Gastroesophageal sphincter (tissue), 3 donors: ENCODE measurements around the gene ABTB2.

Source experiments
- EP300 ChIP-seq: sonication (generic); formaldehyde crosslinking; IDR thresholded peaks from one replicate; pipeline ENCODE4 v1.6.1; 2017; ENCODE audit warnings: antibody characterized with exemption, mild to moderate bottlenecking
- POLR2A ChIP-seq, 2 donors: fragments of 450-650 bp; IDR thresholded peaks; one replicate each; pipeline ENCODE4 v1.6.1; 2017; ENCODE audit warnings: antibody characterized with exemption in 2 of 2, mild to moderate bottlenecking in 2 of 2, moderate library complexity in 1 of 2
- TF ChIP-seq, protein P1 (sequence below), 4 experiments: fragments of 200-600 bp in 2 of 4; fragments of 450-650 bp in 2 of 4; sonication (generic) in 1 of 4; IDR thresholded peaks; one replicate each; pipeline ENCODE4 v1.5.1; 2017 to 2019; ENCODE audit warnings: antibody characterized with exemption in 4 of 4, mild to moderate bottlenecking in 2 of 4, moderate library complexity in 2 of 4

DNA sequence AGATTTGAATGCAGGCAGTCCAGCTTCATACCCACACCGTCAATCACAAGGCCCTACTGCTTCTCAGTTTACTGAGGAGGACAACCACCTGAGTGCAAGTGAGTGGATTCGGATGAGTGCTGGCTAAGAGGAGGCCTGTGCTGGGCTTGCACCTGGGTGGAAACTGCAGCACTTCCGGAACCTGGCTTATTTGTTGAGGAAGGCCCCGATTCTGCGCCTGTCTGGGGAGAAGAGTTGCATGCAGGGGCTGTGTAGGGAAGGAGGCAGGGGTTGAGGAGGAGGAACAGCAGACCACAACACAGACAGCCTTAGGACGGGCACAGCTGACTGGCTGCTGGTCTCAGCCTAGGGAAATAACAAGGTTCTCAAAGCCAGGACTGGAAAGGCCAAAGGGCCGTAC, 20.8 kb downstream of the ABTB2 start:
- TF ChIP-seq, protein P1, sequence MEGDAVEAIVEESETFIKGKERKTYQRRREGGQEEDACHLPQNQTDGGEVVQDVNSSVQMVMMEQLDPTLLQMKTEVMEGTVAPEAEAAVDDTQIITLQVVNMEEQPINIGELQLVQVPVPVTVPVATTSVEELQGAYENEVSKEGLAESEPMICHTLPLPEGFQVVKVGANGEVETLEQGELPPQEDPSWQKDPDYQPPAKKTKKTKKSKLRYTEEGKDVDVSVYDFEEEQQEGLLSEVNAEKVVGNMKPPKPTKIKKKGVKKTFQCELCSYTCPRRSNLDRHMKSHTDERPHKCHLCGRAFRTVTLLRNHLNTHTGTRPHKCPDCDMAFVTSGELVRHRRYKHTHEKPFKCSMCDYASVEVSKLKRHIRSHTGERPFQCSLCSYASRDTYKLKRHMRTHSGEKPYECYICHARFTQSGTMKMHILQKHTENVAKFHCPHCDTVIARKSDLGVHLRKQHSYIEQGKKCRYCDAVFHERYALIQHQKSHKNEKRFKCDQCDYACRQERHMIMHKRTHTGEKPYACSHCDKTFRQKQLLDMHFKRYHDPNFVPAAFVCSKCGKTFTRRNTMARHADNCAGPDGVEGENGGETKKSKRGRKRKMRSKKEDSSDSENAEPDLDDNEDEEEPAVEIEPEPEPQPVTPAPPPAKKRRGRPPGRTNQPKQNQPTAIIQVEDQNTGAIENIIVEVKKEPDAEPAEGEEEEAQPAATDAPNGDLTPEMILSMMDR (IDR thresholded peaks at IDR 0.05): no peak
- no peak for TF ChIP-seq POLR2A (IDR thresholded peaks at IDR 0.05)
- TF ChIP-seq EP300: no peak
